Measurements from ENCODE around the gene CHMP6.
A peak's percentile ranks its signal among the peaks of the same experiment; 100 is the strongest.

CHMP6 gene

DNA sequence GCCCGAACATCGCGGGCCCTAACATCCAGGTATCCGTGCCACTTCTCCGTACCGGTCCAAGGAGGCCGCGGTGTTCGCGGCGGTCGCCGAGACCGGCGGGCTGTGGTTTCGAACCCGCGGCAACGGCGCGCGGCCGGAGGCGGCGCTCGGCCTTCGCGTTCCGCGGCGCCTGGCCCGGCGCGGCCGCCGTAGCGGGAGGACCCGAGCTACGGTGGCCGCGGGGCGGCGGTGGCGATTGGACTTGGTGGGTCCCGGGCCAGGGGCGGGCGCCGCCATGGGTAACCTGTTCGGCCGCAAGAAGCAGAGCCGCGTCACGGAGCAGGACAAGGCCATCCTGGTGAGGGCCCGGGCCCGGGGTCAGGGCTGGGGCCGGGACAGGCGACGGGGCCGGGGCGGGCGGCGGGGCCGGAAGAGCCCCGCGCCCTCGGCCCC, at the start of gene CHMP6:
CHMP6 (plus strand) TSS at position 197 of the 432 bp plus-strand sequence; CDS start at position 275, 78 bp downstream.
- DNase-seq: peak; percentile 79

DNA sequence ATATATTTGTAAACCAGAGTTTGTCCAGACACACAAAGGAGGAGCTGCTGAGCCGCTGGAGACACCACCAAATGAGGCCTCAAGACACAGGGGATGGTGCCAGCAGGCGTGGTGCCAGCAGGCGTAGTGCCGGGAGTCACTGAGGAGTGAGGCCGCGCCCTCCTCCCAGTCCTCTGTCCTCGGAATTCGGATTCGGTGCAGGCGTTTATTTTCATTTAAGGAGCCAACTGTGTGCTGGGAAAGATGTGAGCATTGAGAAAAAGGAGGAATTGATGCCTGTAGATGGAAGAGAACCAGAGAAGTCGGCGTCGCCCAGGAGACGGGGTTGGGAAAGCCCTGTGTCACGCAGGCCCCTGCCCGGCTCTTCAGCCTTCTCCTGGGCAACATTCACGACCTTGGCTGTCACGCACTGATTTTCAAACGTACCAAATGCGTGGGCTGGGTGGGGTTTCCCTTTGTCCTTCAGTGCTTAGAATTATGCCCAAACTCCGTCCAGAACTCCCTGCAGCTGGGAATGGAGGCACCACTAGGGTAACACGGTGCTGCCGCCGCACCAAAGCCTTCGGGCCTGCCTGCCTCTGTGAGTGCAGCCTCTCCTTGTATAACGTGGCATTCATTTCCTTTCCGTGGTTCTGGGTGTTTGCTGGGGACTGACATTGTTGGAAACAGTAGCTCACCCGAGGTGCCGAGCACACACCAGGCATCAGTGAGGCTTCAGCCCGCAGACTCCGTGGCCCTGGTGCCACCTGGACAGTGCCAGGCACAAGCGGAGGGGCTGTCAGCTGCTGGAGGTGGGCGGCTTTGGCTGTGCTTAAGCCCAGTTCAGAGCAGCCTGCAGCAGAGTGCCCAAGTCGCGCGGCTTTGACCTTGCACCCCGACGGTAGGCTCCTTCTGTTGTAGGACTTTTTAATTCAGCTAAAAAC, 49.0 kb upstream of the CHMP6 start:
- no peak for DNase-seq

DNA sequence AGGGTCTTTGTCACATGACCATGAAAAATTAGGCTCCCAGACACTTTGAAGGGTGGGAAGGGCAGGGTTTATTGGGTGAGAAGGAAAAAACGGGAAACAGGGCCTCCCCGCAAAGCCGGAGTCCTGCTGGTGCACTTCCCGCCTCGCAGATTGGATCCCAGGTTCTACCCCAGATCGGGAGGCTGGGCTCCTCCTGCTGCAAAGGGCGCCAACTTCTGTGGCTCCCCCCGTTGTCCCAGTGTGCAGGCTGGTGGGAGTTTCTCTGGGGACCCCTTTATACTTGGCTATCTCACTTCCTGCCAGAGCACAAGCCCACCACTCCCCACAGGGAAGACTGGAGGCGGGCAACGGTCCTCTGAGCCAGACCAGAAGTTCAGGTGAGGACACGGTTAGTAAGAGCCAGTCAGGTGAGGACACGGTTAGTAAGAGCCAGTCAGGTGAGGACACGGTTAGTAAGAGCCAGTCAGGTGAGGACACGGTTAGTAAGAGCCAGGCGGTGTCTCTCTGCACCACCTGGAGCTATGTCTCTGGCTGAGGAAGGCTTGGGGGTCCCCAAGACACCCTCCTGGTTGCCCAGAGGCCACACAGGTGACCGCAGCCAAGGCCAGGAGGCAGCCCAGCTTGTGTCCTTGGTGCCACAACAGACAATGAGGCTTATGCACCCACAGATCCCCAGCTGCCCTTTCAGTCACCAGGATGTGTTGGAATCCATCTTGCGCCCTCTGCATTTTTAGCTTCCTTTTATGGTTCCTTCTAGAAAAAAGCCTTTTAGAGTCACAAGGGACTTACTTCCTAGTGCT, 48.1 kb upstream of the CHMP6 start:
- no peak for DNase-seq

DNA sequence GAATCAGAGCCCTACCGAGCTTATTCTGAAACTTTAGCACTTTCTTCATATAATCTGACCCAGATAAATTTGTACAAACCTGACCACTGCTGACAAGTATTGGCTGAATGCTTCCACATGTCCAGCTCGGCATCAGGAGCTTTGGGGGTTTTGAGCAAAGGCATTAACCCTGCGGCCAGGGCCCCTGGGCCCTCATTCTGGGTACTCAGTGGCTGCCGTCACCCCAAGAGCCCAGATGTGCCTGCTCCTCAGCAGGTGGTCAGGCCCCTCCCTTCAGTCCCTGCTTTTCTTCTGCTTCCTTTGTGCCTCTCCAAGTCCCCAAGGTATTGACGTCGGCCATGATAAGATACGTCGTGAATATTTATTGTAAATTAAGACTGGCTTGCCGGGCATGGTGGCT, 47.3 kb upstream of the CHMP6 start:
- no peak for DNase-seq

DNA sequence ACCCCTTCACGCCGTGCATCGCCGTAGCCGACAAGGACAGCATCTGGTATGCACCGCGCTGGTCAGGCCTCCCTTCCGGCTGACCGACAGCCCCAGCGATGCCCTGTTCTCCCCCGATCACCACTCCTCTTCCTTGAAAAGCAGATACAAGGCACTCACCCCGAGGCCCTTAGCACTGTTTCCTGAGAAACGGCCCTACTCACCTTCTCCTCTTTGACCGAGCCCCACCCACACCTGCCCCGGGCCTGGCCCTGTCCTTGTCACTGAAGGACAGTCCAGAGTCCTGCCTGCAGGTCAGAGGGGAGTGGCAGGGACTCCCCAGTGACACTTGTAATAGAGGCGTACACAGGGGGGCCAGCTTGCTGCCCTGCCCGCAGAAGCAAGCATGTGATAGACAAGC, 45.9 kb upstream of the CHMP6 start:
- no peak for DNase-seq

DNA sequence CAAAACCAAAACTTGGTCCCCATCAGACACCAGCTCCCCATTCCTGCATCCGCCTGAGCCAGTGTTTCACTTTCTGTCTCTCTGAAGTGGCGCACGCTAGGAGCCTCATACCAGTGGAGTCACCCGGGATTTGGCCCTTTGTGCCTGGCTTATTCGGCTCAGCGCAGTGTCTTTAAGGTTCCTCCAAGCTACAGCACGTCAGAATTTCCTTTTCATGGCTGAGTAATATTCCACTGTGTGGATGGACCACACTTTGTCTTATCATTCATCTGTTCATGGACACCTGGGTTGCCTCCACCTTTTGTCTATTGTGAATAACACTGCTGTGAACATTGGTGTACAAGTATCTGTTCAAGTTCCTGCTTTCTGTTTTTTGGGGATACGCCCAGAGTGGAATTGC, 45.2 kb upstream of the CHMP6 start:
- no peak for DNase-seq

DNA sequence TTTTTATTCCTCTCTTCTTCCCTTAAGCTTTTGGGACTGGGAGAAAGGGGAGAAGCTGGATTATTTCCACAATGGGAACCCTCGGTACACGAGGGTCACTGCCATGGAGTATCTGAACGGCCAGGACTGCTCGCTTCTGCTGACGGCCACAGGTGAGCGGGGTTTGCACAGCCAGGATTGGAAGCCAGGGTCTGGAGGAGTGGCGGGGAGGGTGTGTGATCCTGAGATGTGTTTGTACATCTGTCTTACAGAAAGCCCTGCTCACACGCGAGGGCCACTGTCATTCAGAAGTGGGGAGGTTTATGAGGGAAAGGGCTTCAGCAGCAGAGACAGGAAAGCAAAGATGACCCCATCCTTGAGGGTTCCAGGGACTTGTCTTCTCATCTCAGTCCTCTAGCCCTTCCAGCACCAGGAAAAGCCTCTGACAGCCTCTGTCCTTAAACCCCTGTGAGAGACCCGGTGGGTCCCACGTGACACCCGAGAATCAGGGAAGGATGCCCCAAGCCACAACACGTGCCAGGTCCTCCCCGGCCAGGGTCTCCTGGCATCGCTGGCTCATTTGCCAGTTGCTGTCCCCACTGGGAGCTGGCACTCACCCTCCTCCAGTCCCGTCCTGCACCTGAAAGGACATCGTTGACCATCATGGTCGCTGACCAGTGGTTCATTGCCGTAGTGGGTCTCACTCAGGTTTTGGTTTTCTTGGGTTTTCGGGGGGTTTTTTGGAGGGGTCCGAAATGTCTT, 44.3 kb upstream of the CHMP6 start:
- DNase-seq: no peak

DNA sequence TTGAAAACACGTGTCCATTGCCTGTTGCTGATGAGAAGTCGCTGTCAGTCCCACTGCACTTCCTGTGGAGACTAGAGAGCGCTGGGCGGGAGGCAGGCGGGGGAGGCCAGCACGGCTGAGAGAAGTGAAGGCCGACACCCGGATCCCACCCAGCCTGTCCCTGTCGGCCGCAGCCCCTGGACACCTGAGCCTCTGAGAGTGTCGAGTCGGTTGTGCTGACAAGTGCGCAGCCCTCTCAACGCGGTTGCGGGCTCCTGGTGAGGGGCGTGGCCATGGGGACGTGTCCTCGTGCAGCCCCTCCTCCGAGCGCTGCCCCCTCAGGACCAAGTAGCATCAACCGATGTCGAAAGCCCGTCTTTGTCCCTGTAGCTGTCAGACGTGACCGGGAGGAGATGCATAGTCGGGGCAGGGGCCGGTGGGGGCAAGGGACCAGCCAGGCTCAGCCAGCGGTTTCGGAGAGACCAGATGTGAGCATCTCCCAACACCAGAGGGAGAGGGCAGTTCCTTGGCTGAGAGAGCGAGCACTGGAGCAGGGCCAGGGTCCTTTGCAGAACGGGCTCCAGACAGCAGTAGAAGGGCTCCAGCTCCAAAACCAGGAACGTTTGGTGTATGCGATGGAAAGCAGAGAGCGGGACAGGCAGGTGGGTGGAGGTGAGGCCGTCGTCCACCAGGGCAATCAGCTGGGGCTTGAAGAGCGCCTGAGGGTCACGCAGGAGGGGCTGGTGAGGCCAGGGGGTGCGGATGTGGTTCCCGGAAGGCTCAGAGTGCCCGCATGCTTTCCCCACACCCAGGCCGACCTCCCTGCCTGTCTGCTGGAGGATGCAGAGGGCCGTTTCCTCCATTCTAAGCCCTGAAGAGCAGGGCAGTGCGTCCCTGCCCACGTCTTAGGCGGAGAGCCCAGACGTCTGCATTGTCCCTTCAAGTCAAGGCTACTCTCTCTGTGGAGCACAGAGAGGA, 43.3 kb upstream of the CHMP6 start:
- DNase-seq: no peak

DNA sequence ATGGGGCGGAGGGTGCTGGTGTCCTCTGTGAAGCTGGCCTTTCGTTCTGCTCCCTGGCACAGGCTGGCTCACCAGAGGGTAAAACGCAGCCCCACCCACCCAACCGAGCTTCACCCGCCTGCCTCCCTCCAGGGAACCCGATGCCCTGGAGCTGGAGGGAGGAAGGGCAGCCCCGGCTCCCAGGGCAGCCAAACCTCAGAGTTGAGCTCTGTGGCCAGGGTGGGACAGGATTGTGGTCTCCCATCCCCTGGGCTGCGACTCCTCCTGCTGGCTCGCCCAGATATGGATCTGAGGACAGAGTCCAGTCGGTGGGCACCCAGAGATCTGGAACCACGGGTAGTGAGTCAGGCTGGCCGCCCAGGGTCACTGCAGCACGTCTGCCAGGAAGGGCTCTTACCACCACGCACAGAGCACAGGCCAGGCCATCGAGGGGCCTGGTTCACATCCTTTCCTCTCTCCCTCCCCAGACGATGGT, 42.6 kb upstream of the CHMP6 start:
- DNase-seq: no peak

DNA sequence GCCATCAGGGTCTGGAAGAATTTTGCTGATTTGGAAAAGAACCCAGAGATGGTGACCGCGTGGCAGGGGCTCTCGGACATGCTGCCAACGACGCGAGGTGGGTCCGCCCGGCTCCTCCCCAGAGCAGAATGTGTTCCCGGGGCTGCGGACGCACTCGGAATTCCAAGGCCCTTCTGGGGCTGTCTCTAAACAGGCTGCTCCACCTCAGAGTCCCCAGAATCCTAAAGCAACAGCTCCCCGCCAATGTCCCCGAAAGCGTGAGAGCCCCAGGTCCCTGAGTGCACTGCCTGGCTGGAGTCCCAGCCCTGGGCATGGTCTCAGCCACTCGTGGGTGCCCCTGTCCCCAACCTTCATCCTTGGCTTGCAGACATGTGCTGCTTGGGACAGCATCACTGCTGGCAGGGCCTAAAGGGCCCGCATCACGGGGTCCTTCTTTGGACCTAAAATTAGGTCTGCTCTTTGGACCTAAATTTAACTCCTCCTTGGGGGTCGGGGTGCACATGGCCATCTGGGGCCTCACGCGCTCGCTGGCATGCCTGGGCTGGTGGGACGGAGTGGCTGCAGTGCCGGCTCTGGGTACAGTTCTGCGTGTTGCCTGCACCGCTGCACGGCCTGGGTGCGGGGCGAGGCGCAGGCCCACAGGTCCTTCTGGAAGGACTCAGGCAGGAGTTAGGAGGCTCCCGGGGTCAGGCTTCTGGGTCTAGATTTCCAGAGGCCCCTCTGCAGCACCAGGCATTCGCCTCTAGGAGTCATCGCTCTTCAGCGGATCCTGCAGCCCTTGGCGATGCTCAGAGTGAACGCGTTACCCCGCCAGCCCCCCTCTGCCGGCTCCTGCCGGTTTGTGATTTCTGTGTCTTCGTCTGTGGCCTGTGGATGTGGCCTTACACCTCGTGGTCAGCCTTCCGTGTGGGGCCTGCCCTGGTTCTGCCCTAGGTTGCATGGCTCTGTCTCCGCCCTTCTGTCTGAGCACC, 41.9 kb upstream of the CHMP6 start:
- DNase-seq: no peak

DNA sequence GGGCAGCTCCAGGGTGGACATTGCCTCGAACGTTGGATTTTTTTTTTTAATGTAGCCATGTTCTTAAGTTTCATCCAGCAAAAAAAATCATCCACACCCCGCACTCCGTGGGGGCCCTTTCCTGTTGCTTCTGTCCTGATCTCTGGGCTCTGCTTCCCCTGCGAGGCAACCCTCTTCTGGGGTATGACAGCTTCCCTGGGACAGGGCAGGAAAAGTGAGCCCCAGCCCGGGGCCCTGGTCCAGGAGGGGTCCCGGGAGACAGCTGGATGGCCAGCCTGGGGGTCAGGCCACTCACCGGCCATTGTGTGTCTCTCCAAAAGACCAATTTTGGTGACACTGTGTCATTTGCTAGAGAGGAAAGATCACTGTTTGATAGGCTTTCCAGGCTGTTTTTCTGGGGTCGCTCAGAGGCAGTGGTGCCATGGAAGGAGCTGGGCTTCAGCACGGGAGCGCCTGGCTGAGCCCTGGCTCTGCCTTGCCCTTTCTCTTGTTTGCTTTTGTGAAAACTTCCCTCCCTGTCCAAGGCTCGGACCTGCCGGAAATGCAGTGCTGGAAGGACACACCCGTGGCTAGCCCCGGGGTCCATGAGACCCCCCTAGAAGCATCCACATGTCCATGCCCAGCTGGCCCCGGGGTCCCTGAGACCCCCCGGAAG, 41.0 kb upstream of the CHMP6 start:
- no peak for DNase-seq

DNA sequence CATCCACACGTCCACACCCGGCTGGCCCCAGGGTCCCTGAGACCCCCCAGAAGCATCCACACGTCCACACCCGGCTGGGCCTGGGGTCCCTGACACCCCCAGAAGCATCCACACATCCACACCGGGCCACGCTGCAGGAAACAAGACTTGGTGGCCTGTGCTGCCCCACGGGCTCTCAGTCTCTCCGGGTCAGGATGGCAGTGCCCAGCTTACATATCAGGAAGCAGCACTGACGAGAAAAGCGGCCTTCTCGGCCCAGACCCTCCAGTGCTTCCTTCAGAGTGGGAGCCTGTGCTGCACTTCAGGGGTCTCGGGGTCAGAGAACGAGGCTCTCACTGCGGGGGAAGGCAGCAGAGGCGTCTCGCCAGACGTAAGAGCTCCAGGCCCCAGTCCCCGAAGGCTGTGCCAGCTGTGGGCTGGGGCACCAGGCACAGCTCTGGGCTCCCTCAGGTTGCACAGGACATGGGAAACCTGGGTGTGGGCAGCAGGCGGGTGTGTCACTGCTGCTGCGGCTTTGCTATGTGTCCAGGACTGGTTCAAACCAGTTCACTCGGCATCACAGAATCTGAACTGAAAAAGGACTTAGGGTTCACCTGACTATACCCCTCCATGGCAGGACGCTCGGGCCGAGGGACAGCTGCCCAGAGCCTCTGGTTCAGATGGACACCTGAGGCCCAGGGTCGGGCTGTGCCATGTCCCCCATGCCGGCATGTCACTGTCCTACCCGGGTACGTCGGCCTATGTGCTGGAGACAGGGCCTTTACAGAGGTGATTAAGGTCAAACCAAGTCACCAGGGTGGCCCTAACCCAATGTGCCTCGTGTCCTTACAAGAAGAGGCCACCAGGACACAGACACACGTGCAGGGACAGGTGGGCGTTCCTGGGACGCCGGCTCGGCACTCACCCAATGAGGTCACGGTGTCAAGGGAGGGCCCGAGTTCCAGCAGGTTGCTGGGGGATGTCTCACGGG, 40.2 kb upstream of the CHMP6 start:
- DNase-seq: no peak

DNA sequence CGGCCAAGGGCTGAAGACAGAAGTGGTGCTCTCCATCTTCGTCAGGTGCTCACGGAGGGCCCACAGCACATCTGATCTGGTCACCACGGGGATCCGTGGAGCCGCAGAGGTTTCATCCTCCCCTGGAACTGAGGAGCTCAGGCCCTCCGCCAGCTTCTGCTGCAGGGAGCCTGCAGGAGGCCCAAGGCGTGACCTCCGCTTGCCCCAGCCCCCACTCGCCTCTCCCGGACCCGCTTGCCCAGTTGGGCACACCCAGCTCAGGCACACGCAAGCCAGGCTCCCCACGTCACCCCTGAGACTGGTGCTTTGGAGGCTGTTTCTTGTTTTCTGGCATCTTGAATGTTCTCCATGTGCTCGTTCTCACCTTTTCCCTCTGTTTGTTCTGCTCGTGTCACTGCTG, 39.4 kb upstream of the CHMP6 start:
- no peak for DNase-seq

DNA sequence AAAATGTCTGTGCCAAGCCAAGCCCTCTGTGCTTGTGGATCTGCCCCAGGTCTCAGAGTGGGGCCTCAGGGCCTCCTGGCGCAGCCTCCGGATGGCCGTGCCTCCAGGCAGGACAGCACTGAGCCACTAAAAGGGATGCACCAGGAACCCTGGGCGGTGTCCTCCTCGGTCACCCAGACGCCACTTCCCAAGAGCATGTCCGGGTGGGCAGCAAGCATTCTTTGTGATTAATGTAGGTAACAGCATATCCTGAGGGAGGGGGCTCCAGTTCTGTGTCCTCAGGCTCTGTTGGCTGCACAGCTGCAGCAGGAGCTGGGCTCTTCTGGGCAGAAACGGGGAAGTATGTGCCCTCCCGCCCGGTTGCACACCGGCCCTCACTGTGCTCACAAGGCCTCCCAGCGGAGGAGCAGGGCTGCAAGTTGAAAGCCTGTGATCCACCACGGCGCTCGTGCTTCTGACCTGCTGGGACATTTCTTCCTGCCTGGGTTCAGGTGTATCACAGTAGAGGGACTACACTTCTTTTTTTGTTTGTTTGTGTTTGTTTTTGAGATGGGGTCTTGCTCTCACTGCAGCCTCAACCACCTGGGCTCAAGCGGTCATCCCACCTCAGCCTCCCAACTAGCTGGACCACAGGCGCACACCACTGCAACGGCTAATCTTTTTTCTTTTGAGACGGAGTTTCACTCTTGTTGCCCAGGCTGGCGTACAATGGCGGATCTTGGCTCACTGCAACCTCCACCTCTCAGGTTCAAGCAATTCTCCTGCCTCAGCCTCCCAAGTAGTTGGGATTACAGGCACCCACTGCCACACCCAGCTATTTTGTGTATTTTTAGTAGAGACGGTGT, 37.9 kb upstream of the CHMP6 start:
- DNase-seq: no peak

DNA sequence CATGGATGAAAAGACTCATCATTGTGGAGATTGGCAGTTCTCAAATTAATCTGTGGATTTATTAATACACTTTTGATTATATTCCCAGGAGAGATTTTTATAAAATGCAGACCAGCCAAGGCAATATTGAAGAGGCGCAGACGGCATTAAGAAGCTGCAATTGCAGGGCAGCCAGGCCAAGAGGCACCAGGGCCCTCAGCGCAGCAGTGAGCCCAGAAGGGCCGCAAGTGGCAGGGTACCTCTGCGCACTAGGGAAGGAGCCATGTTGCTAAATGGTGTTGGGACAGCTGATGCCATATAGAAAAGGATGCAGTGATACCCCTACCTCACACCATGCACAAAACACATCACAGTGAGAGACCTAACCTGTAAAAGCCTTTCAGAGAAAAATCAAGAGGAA, 36.6 kb upstream of the CHMP6 start:
- no peak for DNase-seq

DNA sequence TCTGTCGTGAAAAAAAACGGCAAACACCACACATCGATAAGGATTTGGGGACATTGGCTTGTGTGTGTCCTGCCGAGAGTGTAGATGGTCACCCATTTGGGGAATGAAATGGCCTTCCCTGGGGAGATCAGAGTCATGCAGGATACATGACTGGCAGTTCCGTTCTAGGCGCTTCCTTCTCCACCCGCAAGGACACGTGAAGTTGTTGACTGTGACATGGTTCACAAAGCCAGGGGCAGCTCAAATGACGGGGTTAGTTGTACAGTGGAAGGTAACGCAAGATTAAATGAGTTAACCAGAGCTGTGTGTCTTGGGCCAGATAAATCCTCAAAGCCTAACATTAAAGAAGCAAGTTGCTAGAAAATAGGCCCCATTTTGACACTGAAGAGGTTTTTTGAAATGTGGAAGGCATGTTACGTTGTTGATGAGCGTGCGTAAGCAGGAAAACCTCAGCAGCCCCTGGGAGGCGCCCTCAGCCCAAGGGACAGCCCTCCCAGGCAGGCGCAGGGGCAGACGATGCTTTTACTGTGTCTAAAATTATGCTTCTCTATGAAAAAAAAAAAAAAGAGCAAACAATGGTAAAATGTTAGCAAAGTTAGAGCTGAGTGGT, 35.9 kb upstream of the CHMP6 start:
- DNase-seq: no peak
